Smooth muscle cell of the umbilical artery (primary cell): ENCODE measurements around the gene FAM151A. TPM values are rescaled to one million over a fixed set of nuclear protein-coding genes. Genes with fewer than 3 reads are reported as not detected.

ENCODE experiments used
- total RNA-seq: library from RNA; depleted of rRNA; stranded (reverse); fragments of >200 nt; gene quantifications from 2 replicates; pipeline ENCODE4 v1.2.3, GENCODE V29; 2014

The FAM151A gene
- not detected in 2 replicates for total RNA-seq

DNA sequence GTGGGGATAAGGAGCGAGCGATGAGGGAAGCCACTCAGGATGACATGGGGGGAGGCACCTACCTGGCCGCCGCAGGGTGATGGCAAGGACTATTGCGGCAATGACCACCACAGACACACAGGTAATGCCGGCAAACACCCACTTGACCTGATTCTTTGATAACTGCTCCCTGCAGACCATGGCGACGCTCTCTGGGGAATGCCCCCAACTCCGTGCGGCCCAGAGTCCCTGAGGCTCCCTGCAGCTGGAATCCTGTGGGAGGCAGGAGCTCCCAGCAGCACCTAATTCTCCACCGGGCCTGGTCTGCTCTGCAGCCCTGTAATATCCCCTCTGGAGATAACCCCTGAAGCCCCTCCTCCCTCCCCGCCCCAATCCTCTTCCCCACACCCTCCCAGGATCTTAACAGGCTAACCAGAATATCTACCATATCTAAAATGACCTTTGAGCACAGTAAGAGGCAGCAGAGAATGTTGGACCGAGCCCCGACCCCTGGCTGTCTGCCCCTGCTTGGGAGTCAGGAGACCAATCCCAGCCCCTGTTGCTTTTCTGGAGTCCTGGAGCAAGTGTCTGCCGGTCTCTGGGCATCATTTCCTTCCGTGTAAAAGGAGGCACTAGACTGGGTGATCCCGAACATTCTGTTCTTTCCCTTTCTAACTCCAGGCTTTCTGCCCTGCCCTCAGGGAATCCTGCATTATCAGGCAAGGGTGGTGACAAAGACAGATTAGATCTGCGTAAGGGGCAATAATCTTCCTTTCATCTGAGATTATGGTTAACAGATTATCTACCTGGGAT lies at the start of gene FAM151A:
Gene FAM151A (minus strand): TSS at position 310 of the 792 bp plus-strand sequence. CDS start 130 bp downstream, at position 180.

DNA sequence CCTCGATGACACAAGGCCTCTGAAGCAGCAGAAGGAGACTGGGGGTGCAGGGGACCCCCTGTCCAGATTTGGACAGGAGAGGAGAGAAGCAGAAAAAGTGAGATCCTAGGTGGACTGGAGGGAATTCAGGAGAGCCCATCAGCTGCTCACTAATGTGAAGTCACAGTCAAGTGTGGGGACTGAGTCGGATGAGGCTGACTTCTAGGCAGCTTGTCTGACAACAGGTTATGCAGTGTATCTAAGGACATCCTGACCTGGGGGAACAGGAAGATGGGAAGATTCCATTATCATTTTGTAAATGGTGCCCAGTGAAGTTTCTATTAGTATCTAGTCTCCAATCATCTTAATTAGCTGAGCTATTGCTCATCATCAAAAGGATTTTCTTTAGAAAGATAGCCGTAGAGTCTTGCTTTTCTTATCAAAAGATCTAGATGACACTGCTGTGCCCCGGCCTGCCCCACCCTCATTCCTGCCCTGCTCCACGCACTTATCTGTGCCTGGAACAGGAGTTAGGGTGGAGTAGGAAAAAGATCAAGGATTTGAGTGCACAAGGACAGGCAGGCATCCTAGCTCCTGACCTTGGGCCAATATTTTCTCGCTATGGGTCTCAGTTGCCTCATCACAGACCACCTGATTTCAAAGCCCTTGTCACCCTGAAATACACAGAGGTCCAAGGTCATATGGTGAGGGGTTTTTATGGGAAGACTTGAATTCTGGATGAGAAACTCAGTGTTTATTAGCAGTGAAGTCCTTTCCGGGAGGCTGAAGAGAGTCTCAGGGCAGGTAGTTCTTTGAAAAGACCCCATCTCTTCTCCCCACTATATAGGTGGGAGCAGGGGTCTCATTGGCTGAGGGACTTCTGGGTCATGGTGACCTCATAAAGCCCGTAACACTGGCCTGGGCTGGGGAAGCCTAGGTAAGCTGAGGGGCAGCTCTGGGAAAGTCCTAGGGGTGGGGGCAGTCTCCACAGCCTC lies 17.8 kb upstream of the FAM151A start, which contains the start of gene MROH7:
Gene MROH7 (plus strand): TSS at position 924 of the 974 bp plus-strand sequence. CDS start 11,141 bp downstream, outside the sequence.

Other genes with a start within 250 kb of the FAM151A start
- gene SSBP3, start 217.1 kb downstream of the FAM151A start, total RNA-seq: 10.7 and 11.0 TPM in 2 replicates
- gene ACOT11, start 75.3 kb downstream of the FAM151A start, total RNA-seq: 1.5 and 2.4 TPM in 2 replicates
- gene MROH7, start 18.3 kb upstream of the FAM151A start, total RNA-seq: under 0.01 and 0.14 TPM in 2 replicates
- gene TTC4, start 92.3 kb upstream of the FAM151A start, total RNA-seq: 17.8 and 23.4 TPM in 2 replicates
- 4.2 and 4.6 TPM in 2 replicates for gene PARS2, start 141.0 kb upstream of the FAM151A start, total RNA-seq
- not detected in 2 replicates for gene TTC22, start 177.8 kb upstream of the FAM151A start, total RNA-seq